ENCODE results near the gene C3orf33. TPM values are rescaled to one million over a fixed set of nuclear protein-coding genes. Genes with fewer than 3 reads are reported as not detected.

C3orf33 gene
- total RNA-seq, 1 donor from 2014 or later = 0.84 TPM

DNA sequence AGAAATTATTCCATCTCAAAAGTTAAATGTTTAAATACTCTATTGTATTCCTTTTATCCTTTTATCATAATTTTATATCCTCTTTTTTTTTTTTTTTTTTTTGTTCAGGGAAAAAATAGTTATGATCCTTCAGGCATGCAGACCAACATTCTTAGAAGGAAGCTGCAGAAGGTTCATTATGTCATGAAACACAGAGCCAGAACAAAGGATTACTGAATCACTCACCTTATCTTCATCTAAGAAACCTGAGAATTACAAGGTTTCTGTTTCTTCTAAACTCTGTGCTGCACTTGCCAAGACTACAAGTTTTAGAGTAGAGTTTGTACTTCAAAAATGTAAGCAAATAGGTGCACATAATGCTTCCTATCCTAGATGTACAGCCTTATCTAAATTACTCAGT, 64.5 kb downstream of the C3orf33 start:
- no peak for ATAC-seq

DNA sequence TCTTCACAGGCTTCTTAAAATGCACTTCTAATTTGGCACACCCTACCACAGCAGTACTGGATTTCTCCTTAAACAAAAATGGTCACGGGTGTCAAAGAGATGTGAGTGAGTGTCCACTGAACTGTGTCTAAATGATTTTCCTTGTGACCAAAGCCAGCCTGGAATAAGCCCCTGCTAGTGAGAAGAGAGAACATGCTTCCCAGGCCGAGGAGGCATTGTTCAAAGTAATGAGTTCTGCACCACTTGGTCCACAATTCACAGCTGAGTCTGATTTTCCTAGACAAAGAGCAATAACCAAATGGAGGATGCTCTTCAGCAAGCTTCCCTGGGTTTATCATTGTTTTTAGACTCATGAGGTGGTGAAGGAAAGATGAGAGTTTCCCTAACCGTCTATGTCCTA, 65.0 kb downstream of the C3orf33 start:
- no peak for ATAC-seq

GRCh38 chr3:155739154-155739553, 66.9 kb downstream of the C3orf33 start:
- ATAC-seq = no peak

DNA sequence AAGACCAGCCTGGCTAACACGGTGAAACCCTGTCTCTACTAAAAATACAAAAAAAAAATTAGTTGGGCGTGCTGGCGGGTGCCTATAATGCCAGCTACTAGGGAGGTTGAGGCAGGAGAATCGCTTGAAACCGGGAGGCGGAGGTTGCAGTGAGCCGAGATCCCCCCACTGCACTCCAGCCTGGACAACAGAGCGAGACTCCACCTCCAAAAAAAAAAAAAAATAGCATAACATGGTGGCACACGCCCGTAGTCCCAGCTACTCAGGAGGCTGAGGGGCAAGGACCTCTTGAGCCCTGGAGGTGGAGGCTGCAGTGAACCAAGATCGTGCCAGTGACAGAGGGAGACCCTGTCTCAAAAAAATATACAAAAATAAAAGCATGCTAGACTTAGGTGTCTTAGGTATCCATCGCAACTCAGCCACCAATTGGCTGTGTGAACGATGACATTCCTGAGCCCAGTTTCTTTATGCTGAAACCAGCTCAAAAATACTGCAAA, 67.5 kb downstream of the C3orf33 start:
- ATAC-seq = no peak

DNA sequence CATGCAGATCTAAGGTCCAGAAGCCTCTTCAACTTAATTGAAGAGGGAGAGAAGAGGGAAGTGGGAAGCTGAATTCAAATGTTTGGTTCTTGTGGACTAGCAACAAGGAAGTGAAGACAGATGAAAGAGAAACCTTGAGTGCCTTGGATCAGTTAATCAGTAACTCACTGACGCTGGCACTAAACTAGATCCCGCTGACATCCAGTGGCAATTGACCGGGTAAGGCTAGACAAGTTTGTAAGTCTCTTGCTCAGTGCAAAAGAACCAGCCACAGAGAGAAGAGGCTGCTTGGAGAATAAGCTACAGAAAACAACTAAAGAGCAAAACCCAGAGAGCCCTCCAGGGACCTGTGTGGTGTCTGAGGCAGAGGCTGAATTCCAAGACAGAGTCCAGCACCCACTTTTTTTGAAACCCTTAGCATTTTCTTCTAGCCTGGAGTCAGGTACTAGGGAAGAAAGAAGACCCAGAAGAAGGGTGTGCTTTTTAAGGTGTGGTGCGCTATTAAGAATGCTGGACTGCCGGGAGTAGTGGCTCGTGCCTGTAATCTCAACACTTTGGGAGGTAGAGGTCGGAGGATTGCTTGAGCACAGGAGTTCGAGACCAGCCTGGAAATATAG, 68.1 kb downstream of the C3orf33 start:
- no peak for ATAC-seq

- ATAC-seq = no peak
Observed at GRCh38 chr3:155736381-155736780, 69.7 kb downstream of the C3orf33 start.

GRCh38 chr3:155730843-155731242, 75.2 kb downstream of the C3orf33 start:
- no peak for ATAC-seq

GRCh38 chr3:155727836-155728235, 78.2 kb downstream of the C3orf33 start:
- ATAC-seq = no peak

GRCh38 chr3:155714295-155714718, 91.8 kb downstream of the C3orf33 start:
- ATAC-seq = no peak

Other genes starting within 250 kb of the C3orf33 start
- 0.40 TPM for gene PLCH1, start 61.2 kb downstream of the C3orf33 start, total RNA-seq
- 11.8 TPM for gene SLC33A1, start 48.1 kb upstream of the C3orf33 start, total RNA-seq
- 41.6 TPM for gene GMPS, start 64.4 kb upstream of the C3orf33 start, total RNA-seq

Measured in esophagus mucosa (tissue), 1 donor.